ENCODE results near the gene BID.

DNA sequence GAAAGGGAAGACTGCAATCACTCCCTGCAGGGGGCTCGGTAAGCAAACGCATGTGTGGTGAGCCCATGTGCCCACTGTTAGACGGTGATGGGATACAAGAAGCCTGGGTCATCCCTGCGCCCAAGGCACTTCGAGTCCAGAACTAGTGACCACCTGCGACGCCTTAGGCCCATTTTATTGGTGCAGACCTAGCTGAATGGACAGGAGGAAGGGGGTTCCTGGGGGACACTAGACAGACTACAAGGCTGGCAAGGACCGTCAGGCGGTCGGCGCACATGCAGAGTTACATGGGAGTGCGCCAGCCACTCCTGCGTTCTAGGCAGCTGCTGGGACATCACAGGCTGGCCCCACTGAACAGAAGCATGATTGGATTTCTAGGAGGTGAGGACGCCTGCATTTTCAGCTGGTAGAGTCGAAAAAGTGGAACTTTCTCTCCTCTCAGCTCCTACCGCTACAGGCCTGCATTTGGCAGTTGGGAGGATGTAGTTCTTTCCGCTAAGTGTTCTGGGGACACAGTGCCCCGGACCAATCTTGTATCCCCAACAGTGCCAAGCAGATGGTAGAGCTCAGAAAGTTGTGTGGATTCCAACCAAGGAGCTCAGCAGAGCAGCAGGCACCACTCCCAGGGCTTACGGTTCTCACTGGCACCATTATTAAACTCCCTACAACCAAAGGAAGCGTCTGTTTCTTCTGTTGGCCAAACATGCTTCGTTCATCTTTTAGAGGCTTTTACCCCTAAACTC lies 35.7 kb downstream of the BID start:
- TF ChIP-seq BRCA1 (IDR thresholded peaks at IDR 0.05; ENCODE audit: low read depth, low read length) (no peak), TAF1 (IDR thresholded peaks at IDR 0.05; ENCODE audit: low read depth, low read length) (no peak), CHD1 (IDR thresholded peaks at IDR 0.05; ENCODE audit: low read depth, low read length) (no peak), PHF8 (conservative IDR thresholded peaks at IDR 0.05; ENCODE audit: low read depth, low read length) (no peak), YY1 (IDR thresholded peaks at IDR 0.05; ENCODE audit: low read depth, low read length) (no peak), GABPA (IDR thresholded peaks at IDR 0.05; ENCODE audit: borderline replicate concordance, insufficient read depth, low read length) (no peak), POU5F1 (IDR thresholded peaks at IDR 0.05; ENCODE audit: low read depth, low read length) (no peak)
- TF ChIP-seq, protein P1, sequence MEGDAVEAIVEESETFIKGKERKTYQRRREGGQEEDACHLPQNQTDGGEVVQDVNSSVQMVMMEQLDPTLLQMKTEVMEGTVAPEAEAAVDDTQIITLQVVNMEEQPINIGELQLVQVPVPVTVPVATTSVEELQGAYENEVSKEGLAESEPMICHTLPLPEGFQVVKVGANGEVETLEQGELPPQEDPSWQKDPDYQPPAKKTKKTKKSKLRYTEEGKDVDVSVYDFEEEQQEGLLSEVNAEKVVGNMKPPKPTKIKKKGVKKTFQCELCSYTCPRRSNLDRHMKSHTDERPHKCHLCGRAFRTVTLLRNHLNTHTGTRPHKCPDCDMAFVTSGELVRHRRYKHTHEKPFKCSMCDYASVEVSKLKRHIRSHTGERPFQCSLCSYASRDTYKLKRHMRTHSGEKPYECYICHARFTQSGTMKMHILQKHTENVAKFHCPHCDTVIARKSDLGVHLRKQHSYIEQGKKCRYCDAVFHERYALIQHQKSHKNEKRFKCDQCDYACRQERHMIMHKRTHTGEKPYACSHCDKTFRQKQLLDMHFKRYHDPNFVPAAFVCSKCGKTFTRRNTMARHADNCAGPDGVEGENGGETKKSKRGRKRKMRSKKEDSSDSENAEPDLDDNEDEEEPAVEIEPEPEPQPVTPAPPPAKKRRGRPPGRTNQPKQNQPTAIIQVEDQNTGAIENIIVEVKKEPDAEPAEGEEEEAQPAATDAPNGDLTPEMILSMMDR (IDR thresholded peaks at IDR 0.05; ENCODE audit: control extremely low read depth in 1 of 3, insufficient read depth in 1 of 3, low read depth in 1 of 3, low read length in 3 of 3): no peak
